Measurements from ENCODE around the gene ELAPOR2. TPM values are rescaled to one million over a fixed set of nuclear protein-coding genes. Genes with fewer than 3 reads are reported as not detected.

Gene ELAPOR2
- total and polyA plus RNA-seq, 4 donors = 0.47 to 1.4 (median 0.82) TPM

GRCh38 chr7:87013840-87014190 lies 45.6 kb downstream of the ELAPOR2 start:
- no peak for DNase-seq (ENCODE audit: low spot score)
- WGBS = 75% methylated on average over 2 of the region's 2 CpGs
- Histone ChIP-seq H3K9ac (ENCODE audit: low read depth in 1 of 2, low read length in 2 of 2) (no peak overlapping the region), H3K27me3 (ENCODE audit: control insufficient read depth in 4 of 4, insufficient read depth in 4 of 4, low read length in 3 of 4) (no peaks in the 10 kb centered on the region), H3K27ac (ENCODE audit: low read depth in 1 of 2, low read length in 2 of 2) (no peak overlapping the region), H3K36me3 (ENCODE audit: control insufficient read depth in 4 of 4, insufficient read depth in 3 of 4, low read depth in 1 of 4, low read length in 3 of 4) (no peaks in the 10 kb centered on the region), H3K4me1 (ENCODE audit: control insufficient read depth in 4 of 4, insufficient read depth in 4 of 4, low read length in 3 of 4) (no peaks in the 10 kb centered on the region), H3K9me3 (ENCODE audit: control insufficient read depth in 4 of 4, low read length in 3 of 4) (no peaks in the 10 kb centered on the region), H3K4me3 (ENCODE audit: low read depth in 1 of 3, low read length in 3 of 3) (no peak overlapping the region)
- TF ChIP-seq TAF1 (conservative IDR thresholded peaks at IDR 0.05) (no peak), ATF3 (IDR thresholded peaks at IDR 0.05) (no peak), HNF4G (IDR thresholded peaks at IDR 0.05) (no peak), FOXA2 (IDR thresholded peaks at IDR 0.05) (no peak), EGR1 (IDR thresholded peaks at IDR 0.05; ENCODE audit: low read depth in 2 of 2) (no peak), SP1 (IDR thresholded peaks at IDR 0.05) (no peak), RAD21 (IDR thresholded peaks at IDR 0.05) (no peak), YY1 (IDR thresholded peaks at IDR 0.05) (no peak), FOXA1 (IDR thresholded peaks at IDR 0.05) (no peak), REST (IDR thresholded peaks at IDR 0.05) (no peak), GABPA (IDR thresholded peaks at IDR 0.05 in 1 of 2, conservative IDR thresholded peaks at IDR 0.05 in 1 of 2) (no peak)

GRCh38 chr7:87013136-87013839 lies 46.2 kb downstream of the ELAPOR2 start:
- no peaks in the 10 kb centered on the region for H3K9me3 ChIP-seq (ENCODE audit: control insufficient read depth in 4 of 4, low read length in 3 of 4)
- no peaks in the 10 kb centered on the region for H3K36me3 ChIP-seq (ENCODE audit: control insufficient read depth in 4 of 4, insufficient read depth in 3 of 4, low read depth in 1 of 4, low read length in 3 of 4)
- no peak overlapping the region for H3K27ac ChIP-seq (ENCODE audit: low read depth in 1 of 2, low read length in 2 of 2)
- H3K4me3 ChIP-seq (ENCODE audit: low read depth in 1 of 3, low read length in 3 of 3) = no peak overlapping the region
- H3K9ac ChIP-seq (ENCODE audit: low read depth in 1 of 2, low read length in 2 of 2) = no peak overlapping the region
- no peak for DNase-seq (ENCODE audit: low spot score)
- H3K4me1 ChIP-seq (ENCODE audit: control insufficient read depth in 4 of 4, insufficient read depth in 4 of 4, low read length in 3 of 4) = no peaks in the 10 kb centered on the region
- TF ChIP-seq ATF3 (IDR thresholded peaks at IDR 0.05) (no peak), FOXA1 (IDR thresholded peaks at IDR 0.05) (no peak)
- no peaks in the 10 kb centered on the region for H3K27me3 ChIP-seq (ENCODE audit: control insufficient read depth in 4 of 4, insufficient read depth in 4 of 4, low read length in 3 of 4)
- 74% methylated on average over 3 of the region's 3 CpGs for WGBS

Other genes with a start within 250 kb of the ELAPOR2 start
- gene DMTF1, start 92.8 kb upstream of the ELAPOR2 start, total RNA-seq = 10 to 100 TPM; 35.3 to 54.6 TPM
- gene DMTF1, start 92.8 kb upstream of the ELAPOR2 start, polyA plus RNA-seq = 10 to 100 TPM in 1 of 2 donors, 1 to 10 TPM in 1; 6.5 to 16.6 TPM
- gene TMEM243, start 160.1 kb upstream of the ELAPOR2 start, total RNA-seq = 1 to 10 TPM; 4.8 to 5.8 TPM
- gene TMEM243, start 160.1 kb upstream of the ELAPOR2 start, polyA plus RNA-seq = 1 to 10 TPM; 5.3 to 8.0 TPM